NCI-H2227 treated with DMSO at 0.1 percent for 48 hours (cell line): ENCODE results near the gene DNAJC18.

ENCODE experiments used
- DNase-seq: peaks from one replicate; lab custom pipeline; 2025; lab: John Stamatoyannopoulos, UW

Gene DNAJC18

GRCh38 chr5:139368613-139369012 is 70.7 kb downstream of the DNAJC18 start:
- DNase-seq, result no peak

GRCh38 chr5:139364466-139364865 is 74.9 kb downstream of the DNAJC18 start:
- DNase-seq, result no peak

- DNase-seq, result no peak
Measured at GRCh38 chr5:139363937-139364336, 75.4 kb downstream of the DNAJC18 start.

GRCh38 chr5:139361835-139362429 is 77.4 kb downstream of the DNAJC18 start:
- DNase-seq, result no peak

GRCh38 chr5:139360384-139360783 is 78.9 kb downstream of the DNAJC18 start:
- DNase-seq, result no peak
